GM12878 (cell line): ENCODE data around the gene ZFP91. TPM values are rescaled to one million over a fixed set of nuclear protein-coding genes. Genes with fewer than 3 reads are reported as not detected.

Experiments used
- BMI1 ChIP-seq: fragments of 450-650 bp; IDR thresholded peaks from 2 replicates; pipeline ENCODE4 v1.6.1; 2016; ENCODE audit warnings: mild to moderate bottlenecking, moderate library complexity, borderline replicate concordance
- CTCF ChIP-seq, 3 experiments: IDR thresholded peaks in 2 of 3; conservative IDR thresholded peaks in 1 of 3; 2 replicates each; pipeline ENCODE4 v1.5.1; 2011; ENCODE audit warnings: low read depth in 3 of 3, low read length in 3 of 3, mild to moderate bottlenecking in 3 of 3, control low read depth in 2 of 3, moderate library complexity in 2 of 3, inconsistent platforms in 1 of 3, mixed read lengths in 1 of 3; ENCODE audit not compliant: control insufficient read depth in 2 of 3, insufficient read depth in 1 of 3; ENCODE audit errors: extremely low read depth in 1 of 3
- EP300 ChIP-seq, 2 experiments: fragments of 150-350 bp in 1 of 2; IDR thresholded peaks; 2 replicates each; pipeline ENCODE4 v1.6.1; 2011 to 2012; ENCODE audit warnings: low read depth in 2 of 2, low read length in 2 of 2, borderline replicate concordance in 1 of 2, improper control_type of control experiment in 1 of 2, inconsistent platforms in 1 of 2; ENCODE audit not compliant: control insufficient read depth in 1 of 2
- ETV6 ChIP-seq, 2 experiments: fragments of 450-650 bp in 1 of 2; IDR thresholded peaks in 1 of 2; conservative IDR thresholded peaks in 1 of 2; 2 replicates each; pipeline ENCODE4 v1.6.1; 2014; ENCODE audit warnings: antibody characterized with exemption in 1 of 2, borderline replicate concordance in 1 of 2, low read depth in 1 of 2, mild to moderate bottlenecking in 1 of 2, moderate library complexity in 1 of 2
- MEF2A ChIP-seq: IDR thresholded peaks from 2 replicates; pipeline ENCODE4 v1.6.1; 2011; ENCODE audit warnings: low read depth, mild to moderate bottlenecking, low read length, moderate library complexity; ENCODE audit not compliant: insufficient read depth
- MEF2B ChIP-seq: fragments of 450-650 bp; IDR thresholded peaks from 2 replicates; pipeline ENCODE4 v1.6.1; 2018; ENCODE audit warnings: mild to moderate bottlenecking, moderate library complexity; ENCODE audit not compliant: partially characterized antibody, poor library complexity, severe bottlenecking
- PAX5 ChIP-seq: IDR thresholded peaks from 2 replicates; pipeline ENCODE4 v1.6.1; 2011; ENCODE audit warnings: low read depth, low read length, borderline replicate concordance
- RAD51 ChIP-seq: fragments of 450-650 bp; IDR thresholded peaks from 2 replicates; pipeline ENCODE4 v1.6.1; 2016; ENCODE audit warnings: moderate library complexity, mild to moderate bottlenecking, inconsistent platforms
- RELB ChIP-seq: fragments of 450-650 bp; IDR thresholded peaks from 2 replicates; pipeline ENCODE4 v1.6.1; 2017; ENCODE audit warnings: low read depth, mild to moderate bottlenecking, moderate library complexity
- SP1 ChIP-seq: IDR thresholded peaks from one replicate; pipeline ENCODE4 v1.6.1; 2011; ENCODE audit warnings: low read depth, low read length
- SREBF1 ChIP-seq: IDR thresholded peaks from 2 replicates; pipeline ENCODE4 v1.6.1; 2012; ENCODE audit warnings: mild to moderate bottlenecking, low read length
- SUPT20H ChIP-seq: IDR thresholded peaks from 2 replicates; pipeline ENCODE4 v1.6.1; 2011; ENCODE audit warnings: low read depth, mild to moderate bottlenecking, low read length, moderate library complexity, borderline replicate concordance; ENCODE audit not compliant: control insufficient read depth
- TARDBP ChIP-seq: IDR thresholded peaks from 2 replicates; pipeline ENCODE4 v1.6.1; 2016; ENCODE audit warnings: borderline replicate concordance
- TCF3 ChIP-seq: IDR thresholded peaks from 2 replicates; pipeline ENCODE4 v1.6.1; 2012; ENCODE audit warnings: low read depth, mild to moderate bottlenecking, low read length, borderline replicate concordance; ENCODE audit not compliant: insufficient read depth
- ZNF217 ChIP-seq: fragments of 450-650 bp; IDR thresholded peaks from 2 replicates; pipeline ENCODE4 v1.6.1; 2017; ENCODE audit warnings: antibody characterized with exemption, mild to moderate bottlenecking
- ZSCAN29 ChIP-seq: fragments of 450-650 bp; IDR thresholded peaks from 2 replicates; pipeline ENCODE4 v1.6.1; 2017; ENCODE audit warnings: mild to moderate bottlenecking, moderate library complexity
- polyA plus RNA-seq, 11 experiments: library from polyadenylated mRNA; depleted of rRNA in 4 of 11; unstranded in 6 of 11; stranded (reverse) in 5 of 11; fragments of >200 nt; fragmentation: Nextera tagmentation in 4 of 11; fragmentation: Illumina TruSeq in 1 of 11; extraction: Ambion mirVana in 4 of 11; extraction: Trizol in 1 of 11; gene quantifications; 1 replicate in 1 of 11; 2 replicates in 10 of 11; pipeline versions ENCODE4 v1.2.1 to v1.2.3, GENCODE V29; 2011 to 2016; ENCODE audit warnings: inconsistent platforms in 2 of 11, missing spikeins in 2 of 11, low read depth in 1 of 11
- total RNA-seq, 4 experiments: library from RNA; depleted of rRNA in 3 of 4; stranded (reverse); fragments of >200 nt in 3 of 4; fragmentation: Illumina TruSeq in 1 of 4; extraction: Trizol in 1 of 4; gene quantifications; 2 replicates each; pipeline versions ENCODE4 v1.2.1 to v1.2.3, GENCODE V29; 2013 to 2021
- TF ChIP-seq, protein P1 (sequence below): IDR thresholded peaks from 2 replicates; pipeline ENCODE4 v1.6.1; 2011; ENCODE audit warnings: low read depth, mild to moderate bottlenecking, low read length, moderate library complexity, borderline replicate concordance; ENCODE audit errors: extremely low read depth
- TF ChIP-seq, protein P2 (sequence below): IDR thresholded peaks from 2 replicates; pipeline ENCODE4 v1.6.1; 2011; ENCODE audit warnings: mild to moderate bottlenecking, low read depth, low read length, moderate library complexity; ENCODE audit not compliant: insufficient replicate concordance
- TF ChIP-seq, protein P3 (sequence below): fragments of 150-350 bp; IDR thresholded peaks from 2 replicates; pipeline ENCODE4 v1.6.1; 2016; ENCODE audit warnings: low read depth, low read length

The ZFP91 gene
- total and polyA plus RNA-seq, 10 of the 15 experiments (the other 5 are each of a cell fraction or from before 2014, with no cell fraction given) = 12.9 to 54.1 (median 31.7) TPM

DNA sequence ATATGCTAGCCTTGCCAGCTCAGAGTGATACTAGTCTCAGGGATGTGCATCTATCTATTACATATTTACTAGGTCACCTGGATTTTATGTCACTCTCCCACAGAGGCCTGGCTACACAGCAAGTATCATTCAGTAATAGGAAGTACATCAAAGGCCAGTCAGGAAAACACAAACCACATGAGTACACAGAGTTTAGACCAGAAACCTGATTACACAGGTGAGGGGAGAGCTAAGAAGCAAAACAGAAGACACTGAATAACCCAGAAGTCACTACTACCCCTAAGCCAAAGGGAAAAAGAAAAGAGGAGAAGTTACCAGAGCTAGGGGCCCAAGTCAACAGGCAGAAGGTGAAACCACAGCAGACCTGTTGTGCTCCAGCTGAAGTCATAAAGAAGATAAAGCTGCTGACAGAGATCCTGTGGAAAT is 16.5 kb upstream of the ZFP91 start (continued):
- TF ChIP-seq, protein P1, sequence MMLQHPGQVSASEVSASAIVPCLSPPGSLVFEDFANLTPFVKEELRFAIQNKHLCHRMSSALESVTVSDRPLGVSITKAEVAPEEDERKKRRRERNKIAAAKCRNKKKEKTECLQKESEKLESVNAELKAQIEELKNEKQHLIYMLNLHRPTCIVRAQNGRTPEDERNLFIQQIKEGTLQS = no peak
- no peak for TF ChIP-seq BMI1
- TF ChIP-seq ETV6 (conservative IDR thresholded peaks at IDR 0.05 in 1 of 2, IDR thresholded peaks at IDR 0.05 in 1 of 2; ENCODE audit: borderline replicate concordance in 1 of 2, low read depth in 1 of 2) = 0 out of 4 replicates have a peak, but pooled peaks of 1 of the 2 experiments have one; percentile 10
- TF ChIP-seq, protein P2, sequence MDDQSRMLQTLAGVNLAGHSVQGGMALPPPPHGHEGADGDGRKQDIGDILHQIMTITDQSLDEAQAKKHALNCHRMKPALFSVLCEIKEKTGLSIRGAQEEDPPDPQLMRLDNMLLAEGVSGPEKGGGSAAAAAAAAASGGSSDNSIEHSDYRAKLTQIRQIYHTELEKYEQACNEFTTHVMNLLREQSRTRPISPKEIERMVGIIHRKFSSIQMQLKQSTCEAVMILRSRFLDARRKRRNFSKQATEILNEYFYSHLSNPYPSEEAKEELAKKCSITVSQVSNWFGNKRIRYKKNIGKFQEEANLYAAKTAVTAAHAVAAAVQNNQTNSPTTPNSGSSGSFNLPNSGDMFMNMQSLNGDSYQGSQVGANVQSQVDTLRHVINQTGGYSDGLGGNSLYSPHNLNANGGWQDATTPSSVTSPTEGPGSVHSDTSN = no peak
- TF ChIP-seq SREBF1 = no peak
- no peak for TF ChIP-seq TARDBP
- no peak for TF ChIP-seq ZSCAN29
- 0 out of 2 replicates have a peak, but pooled peaks have one; percentile 32 for TF ChIP-seq MEF2A
- TF ChIP-seq MEF2B = no peak
- TF ChIP-seq ZNF217 = no peak
- TF ChIP-seq SUPT20H = no peak
- TF ChIP-seq, protein P3, sequence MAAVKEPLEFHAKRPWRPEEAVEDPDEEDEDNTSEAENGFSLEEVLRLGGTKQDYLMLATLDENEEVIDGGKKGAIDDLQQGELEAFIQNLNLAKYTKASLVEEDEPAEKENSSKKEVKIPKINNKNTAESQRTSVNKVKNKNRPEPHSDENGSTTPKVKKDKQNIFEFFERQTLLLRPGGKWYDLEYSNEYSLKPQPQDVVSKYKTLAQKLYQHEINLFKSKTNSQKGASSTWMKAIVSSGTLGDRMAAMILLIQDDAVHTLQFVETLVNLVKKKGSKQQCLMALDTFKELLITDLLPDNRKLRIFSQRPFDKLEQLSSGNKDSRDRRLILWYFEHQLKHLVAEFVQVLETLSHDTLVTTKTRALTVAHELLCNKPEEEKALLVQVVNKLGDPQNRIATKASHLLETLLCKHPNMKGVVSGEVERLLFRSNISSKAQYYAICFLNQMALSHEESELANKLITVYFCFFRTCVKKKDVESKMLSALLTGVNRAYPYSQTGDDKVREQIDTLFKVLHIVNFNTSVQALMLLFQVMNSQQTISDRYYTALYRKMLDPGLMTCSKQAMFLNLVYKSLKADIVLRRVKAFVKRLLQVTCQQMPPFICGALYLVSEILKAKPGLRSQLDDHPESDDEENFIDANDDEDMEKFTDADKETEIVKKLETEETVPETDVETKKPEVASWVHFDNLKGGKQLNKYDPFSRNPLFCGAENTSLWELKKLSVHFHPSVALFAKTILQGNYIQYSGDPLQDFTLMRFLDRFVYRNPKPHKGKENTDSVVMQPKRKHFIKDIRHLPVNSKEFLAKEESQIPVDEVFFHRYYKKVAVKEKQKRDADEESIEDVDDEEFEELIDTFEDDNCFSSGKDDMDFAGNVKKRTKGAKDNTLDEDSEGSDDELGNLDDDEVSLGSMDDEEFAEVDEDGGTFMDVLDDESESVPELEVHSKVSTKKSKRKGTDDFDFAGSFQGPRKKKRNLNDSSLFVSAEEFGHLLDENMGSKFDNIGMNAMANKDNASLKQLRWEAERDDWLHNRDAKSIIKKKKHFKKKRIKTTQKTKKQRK = no peak
- no peak for TF ChIP-seq RAD51
- TF ChIP-seq PAX5 = no peak
- peak in 1 of 2 experiments; percentile 19; a peak in 1 of 4 replicates for TF ChIP-seq EP300 (IDR thresholded peaks at IDR 0.05; ENCODE audit: borderline replicate concordance in 1 of 2, control insufficient read depth in 1 of 2, low read depth in 2 of 2, low read length in 2 of 2)
- no peak for TF ChIP-seq RELB
- no peak for TF ChIP-seq CTCF (IDR thresholded peaks at IDR 0.05 in 2 of 3, conservative IDR thresholded peaks at IDR 0.05 in 1 of 3; ENCODE audit: control insufficient read depth in 2 of 3, extremely low read depth in 1 of 3, insufficient read depth in 1 of 3, low read depth in 3 of 3, low read length in 3 of 3)
- no peak for TF ChIP-seq SP1
- TF ChIP-seq TCF3 = no peak
